ENCODE results near the gene ARID1B. TPM values are rescaled to one million over a fixed set of nuclear protein-coding genes. Genes with fewer than 3 reads are reported as not detected.
"Not testable (repeated sequence)": the region's sequence is repeated elsewhere in the genome, so short reads cannot be mapped to it uniquely, and the experiment has no call there.

Gene ARID1B
- total and polyA plus RNA-seq, 7 donors = 8.1 to 61.1 (median 53.1) TPM

DNA sequence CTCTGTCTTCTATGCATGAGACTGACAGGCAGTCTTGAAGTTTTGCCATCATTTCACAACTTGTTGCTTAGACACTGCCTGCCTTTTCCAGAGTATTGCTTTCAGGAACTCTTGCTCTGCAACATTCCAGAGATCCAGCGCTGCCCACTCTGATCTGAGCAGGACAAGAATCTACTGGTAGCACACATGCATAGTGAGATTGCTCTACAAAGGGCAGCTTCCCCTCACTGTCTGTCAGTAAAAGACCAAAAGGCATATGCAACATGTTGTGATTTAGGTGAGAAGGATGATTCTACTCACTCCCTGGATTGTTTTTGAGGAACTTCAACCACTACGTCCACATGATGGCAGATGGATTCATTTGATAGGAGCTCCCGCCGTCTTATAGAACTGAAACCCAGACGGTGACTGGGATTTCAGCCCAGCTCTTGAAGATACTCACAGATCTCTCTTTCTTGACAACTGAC, 259.1 kb downstream of the ARID1B start:
- WGBS, 3 donors = 47 to 59% (median 53%) methylated on average over 5 of the region's 5 CpGs
- TF ChIP-seq, protein P1, sequence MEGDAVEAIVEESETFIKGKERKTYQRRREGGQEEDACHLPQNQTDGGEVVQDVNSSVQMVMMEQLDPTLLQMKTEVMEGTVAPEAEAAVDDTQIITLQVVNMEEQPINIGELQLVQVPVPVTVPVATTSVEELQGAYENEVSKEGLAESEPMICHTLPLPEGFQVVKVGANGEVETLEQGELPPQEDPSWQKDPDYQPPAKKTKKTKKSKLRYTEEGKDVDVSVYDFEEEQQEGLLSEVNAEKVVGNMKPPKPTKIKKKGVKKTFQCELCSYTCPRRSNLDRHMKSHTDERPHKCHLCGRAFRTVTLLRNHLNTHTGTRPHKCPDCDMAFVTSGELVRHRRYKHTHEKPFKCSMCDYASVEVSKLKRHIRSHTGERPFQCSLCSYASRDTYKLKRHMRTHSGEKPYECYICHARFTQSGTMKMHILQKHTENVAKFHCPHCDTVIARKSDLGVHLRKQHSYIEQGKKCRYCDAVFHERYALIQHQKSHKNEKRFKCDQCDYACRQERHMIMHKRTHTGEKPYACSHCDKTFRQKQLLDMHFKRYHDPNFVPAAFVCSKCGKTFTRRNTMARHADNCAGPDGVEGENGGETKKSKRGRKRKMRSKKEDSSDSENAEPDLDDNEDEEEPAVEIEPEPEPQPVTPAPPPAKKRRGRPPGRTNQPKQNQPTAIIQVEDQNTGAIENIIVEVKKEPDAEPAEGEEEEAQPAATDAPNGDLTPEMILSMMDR (IDR thresholded peaks at IDR 0.05) = no peak
- intact Hi-C loops (cut with DNase I) = loop anchor here (5.0 to 10.0 kb wide), 2 partner anchors 151 to 239 kb away; no protein-coding TSS in a partner anchor
- no peak overlapping the region for H3K27ac ChIP-seq
- DNase-seq = peak in 1 of 2 donors; percentile 25
- peaks cover 44% of the 10 kb centered on the region for H3K4me1 ChIP-seq
- peak; percentile 64 to 81 (median 78) for ATAC-seq
- H3K27me3 ChIP-seq (ENCODE audit: insufficient read depth in 3 of 3, low read length in 2 of 3) = no peaks in the 10 kb centered on the region
- H3K36me3 ChIP-seq (ENCODE audit: insufficient read depth in 1 of 2, low read depth in 1 of 2) = no peaks in the 10 kb centered on the region
- no peak overlapping the region for H3K4me3 ChIP-seq
- no peaks in the 10 kb centered on the region for H3K9me3 ChIP-seq

DNA sequence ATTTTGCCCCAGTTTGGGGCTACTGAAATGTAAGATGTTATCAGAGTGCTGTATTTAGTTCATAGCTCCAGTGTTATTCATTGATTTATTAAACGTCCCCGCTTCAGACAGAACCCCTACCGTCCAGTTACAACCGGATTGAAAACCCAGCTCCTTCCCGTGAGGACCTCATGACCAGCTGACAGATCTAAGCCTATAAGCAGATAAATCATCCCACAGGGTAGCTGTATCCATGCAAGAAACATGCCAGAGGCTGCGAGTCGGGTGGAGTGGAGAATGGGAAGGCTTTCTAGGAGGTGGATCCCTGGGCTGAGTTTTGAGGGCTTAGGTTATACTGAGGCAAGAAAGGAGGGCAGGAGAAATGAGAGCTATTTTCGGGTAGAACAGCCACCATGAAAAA, 260.0 kb downstream of the ARID1B start:
- Histone ChIP-seq H3K27ac (no peak overlapping the region), H3K36me3 (ENCODE audit: insufficient read depth in 1 of 2, low read depth in 1 of 2) (no peaks in the 10 kb centered on the region), H3K4me1 (peaks cover 44% of the 10 kb centered on the region), H3K9me3 (no peaks in the 10 kb centered on the region), H3K27me3 (ENCODE audit: insufficient read depth in 3 of 3, low read length in 2 of 3) (no peaks in the 10 kb centered on the region), H3K4me3 (no peak overlapping the region)
- intact Hi-C loops (cut with DNase I) = loop anchor here (5.0 to 10.0 kb wide), 2 partner anchors 150 to 238 kb away; no protein-coding TSS in a partner anchor
- TF ChIP-seq, protein P1 (IDR thresholded peaks at IDR 0.05) = no peak
- DNase-seq = no peak
- whole genome bisulfite sequencing, 3 donors = 69 to 82% (median 76%) methylated on average over 8 of the region's 8 CpGs
- ATAC-seq = peak in 3 of 4 donors; percentile 21 to 26 (median 24)

DNA sequence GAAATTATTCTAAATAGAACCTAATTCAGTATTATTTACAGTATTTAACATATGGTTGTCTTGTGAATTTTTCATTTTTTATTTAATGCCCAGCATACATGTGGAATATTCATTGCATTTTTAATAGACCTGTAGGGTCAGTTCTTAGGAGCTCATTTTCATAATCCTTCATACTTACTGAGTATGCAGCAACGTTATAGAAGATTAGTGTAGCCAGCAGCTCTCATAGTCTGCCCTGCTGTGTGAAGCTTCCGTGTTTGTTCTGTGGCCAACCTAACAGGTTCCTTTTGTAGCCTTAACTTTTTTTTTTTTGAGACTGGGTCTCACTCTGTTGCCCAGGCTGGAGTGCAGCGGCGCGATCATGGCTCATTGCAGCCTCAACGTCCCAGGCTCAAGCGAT, 261.4 kb downstream of the ARID1B start:
- Histone ChIP-seq H3K4me1 (peaks cover 31% of the 10 kb centered on the region), H3K27me3 (ENCODE audit: insufficient read depth in 3 of 3, low read length in 2 of 3) (no peaks in the 10 kb centered on the region), H3K4me3 (no peak overlapping the region), H3K36me3 (ENCODE audit: insufficient read depth in 1 of 2, low read depth in 1 of 2) (no peaks in the 10 kb centered on the region), H3K27ac (no peak overlapping the region), H3K9me3 (no peaks in the 10 kb centered on the region)
- WGBS, 3 donors = 92 to 95% (median 94%) methylated on average over 7 of the region's 7 CpGs
- ATAC-seq = no peak
- intact Hi-C loops (cut with DNase I) = loop anchor here (5.0 to 10.0 kb wide), 2 partner anchors 149 to 236 kb away; no protein-coding TSS in a partner anchor
- TF ChIP-seq, protein P1 (IDR thresholded peaks at IDR 0.05) = no peak
- no peak for DNase-seq

DNA sequence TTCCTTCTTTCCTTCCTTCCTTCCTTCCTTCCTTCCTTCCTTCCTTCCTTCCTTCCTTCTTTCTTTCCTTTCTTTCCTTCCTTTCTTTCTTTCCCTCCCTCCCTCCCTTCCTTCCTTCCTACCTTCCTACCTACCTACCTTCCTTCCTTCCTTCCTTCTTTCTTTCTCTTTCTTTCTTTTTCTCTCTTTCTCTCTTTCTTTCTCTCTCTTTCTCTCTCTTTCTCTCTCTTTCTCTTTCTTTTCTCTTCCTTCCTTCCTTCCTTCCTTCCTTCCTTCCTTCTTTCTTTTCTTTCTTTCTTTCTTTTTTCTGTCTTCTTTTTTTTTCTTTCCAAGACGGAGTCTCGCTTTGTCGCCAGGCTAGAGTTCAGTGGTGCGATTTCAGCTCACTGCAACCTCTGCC, 262.5 kb downstream of the ARID1B start:
- H3K27ac ChIP-seq; H3K9me3 ChIP-seq; ATAC-seq; H3K4me3 ChIP-seq; H3K36me3 ChIP-seq (ENCODE audit: insufficient read depth in 1 of 2, low read depth in 1 of 2); DNase-seq; H3K27me3 ChIP-seq (ENCODE audit: insufficient read depth in 3 of 3, low read length in 2 of 3): not testable (repeated sequence)
- intact Hi-C loops (cut with DNase I) = loop anchor here (5.0 to 10.0 kb wide), 3 partner anchors 148 to 475 kb away; no protein-coding TSS in a partner anchor
- 95 to 99% (median 98%) methylated on average over 4 of the region's 4 CpGs for WGBS, 3 donors
- H3K4me1 ChIP-seq = peaks cover 21% of the 10 kb centered on the region

DNA sequence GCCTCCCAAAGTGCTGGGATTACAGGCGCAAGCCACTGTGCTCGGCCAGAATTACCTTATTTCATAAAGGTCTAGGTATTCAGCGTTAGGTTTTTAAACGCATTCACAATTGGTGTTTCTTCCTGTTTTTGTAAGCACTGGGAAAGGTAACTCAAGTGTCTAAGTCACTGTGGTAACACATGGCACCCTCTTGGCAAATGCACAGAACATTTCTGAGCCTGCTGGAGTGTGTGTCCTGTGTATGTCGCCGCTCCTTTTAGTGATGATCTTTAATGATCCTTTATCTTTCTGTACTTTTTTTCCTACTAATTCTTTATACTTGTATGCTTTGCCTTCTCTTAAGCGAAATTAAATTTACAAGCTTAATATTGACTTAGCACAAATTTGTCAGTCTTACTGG, 263.0 kb downstream of the ARID1B start:
- H3K9me3 ChIP-seq = no peaks in the 10 kb centered on the region
- TF ChIP-seq, protein P1 (IDR thresholded peaks at IDR 0.05) = no peak
- intact Hi-C loops (cut with DNase I) = loop anchor here in 1 of 2 donors (10.0 kb wide), 1 partner anchor 475 kb away; no protein-coding TSS in a partner anchor
- H3K27me3 ChIP-seq (ENCODE audit: insufficient read depth in 3 of 3, low read length in 2 of 3) = no peaks in the 10 kb centered on the region
- H3K36me3 ChIP-seq (ENCODE audit: insufficient read depth in 1 of 2, low read depth in 1 of 2) = no peaks in the 10 kb centered on the region
- WGBS, 3 donors = 95 to 97% (median 97%) methylated on average over 7 of the region's 7 CpGs
- no peak overlapping the region for H3K27ac ChIP-seq
- H3K4me1 ChIP-seq = peaks cover 16% of the 10 kb centered on the region
- DNase-seq (no peak), ATAC-seq (no peak)
- no peak overlapping the region for H3K4me3 ChIP-seq
